Prostate gland (tissue), 2 donors: ENCODE measurements around the gene CAPS.

Experiments used
- CTCF ChIP-seq, 4 experiments: fragments of 200-600 bp in 2 of 4; fragments of 450-650 bp in 2 of 4; sonication (generic) in 2 of 4; IDR thresholded peaks; 1 replicate in 3 of 4; 2 replicates in 1 of 4; pipeline ENCODE4 v1.5.1; 2016 to 2019; ENCODE audit warnings: antibody characterized with exemption in 4 of 4, mild to moderate bottlenecking in 2 of 4, moderate library complexity in 2 of 4
- POLR2A ChIP-seq: fragments of 450-650 bp; IDR thresholded peaks from one replicate; pipeline ENCODE4 v1.6.1; 2016; ENCODE audit warnings: antibody characterized with exemption, mild to moderate bottlenecking
- POLR2AphosphoS5 ChIP-seq: sonication (generic); formaldehyde crosslinking; IDR thresholded peaks from one replicate; pipeline ENCODE4 v1.6.1; 2017; ENCODE audit warnings: antibody characterized with exemption

DNA sequence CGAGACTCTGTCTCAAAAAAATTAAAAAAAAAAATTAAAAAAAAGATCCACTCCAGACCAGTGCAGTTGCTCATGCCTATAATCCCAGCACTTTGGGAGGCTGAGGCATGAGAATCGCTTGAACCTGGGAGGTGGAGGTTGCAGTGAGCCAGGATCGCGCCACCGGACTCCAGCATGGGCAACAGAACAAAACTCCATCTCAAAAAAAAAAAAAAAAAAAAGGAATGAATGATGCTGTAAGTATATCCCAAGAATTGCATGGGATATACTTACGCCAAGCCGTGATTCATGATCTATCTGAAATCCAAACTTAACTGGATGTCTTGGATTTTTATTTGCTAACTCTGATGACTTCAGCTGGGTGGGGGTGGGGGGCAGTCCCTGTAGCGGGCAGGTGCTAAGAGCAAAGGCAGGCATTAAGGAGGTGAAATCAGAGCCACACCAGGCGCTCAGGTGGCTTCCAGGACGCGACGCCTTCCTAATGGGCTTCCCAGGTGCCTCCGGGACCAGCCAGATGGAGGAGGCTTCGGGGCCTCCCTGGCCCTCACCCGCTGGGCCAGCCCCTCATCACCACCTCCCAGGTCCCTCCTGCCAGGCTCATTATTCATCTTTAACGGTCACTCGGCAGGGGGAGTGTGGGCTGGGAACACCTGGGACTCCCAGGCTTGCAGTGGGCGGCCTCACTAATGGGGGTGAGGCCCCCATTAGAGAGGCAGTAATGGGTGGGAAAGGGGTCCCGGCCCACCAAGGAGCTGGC, 32.3 kb upstream of the CAPS start:
- TF ChIP-seq POLR2A (no peak), CTCF (IDR thresholded peaks at IDR 0.05) (no peak), POLR2AphosphoS5 (no peak)
